GM18951 (cell line): ENCODE results near the gene C5AR2.

Experiments used
- POLR2A ChIP-seq: IDR thresholded peaks from 4 replicates; pipeline ENCODE4 v1.6.1; 2011; ENCODE audit warnings: mild to moderate bottlenecking; ENCODE audit not compliant: insufficient read length, insufficient read depth; ENCODE audit errors: extremely low read depth
- in situ Hi-C: fragments of 300-500 bp; cut with MboI; formaldehyde crosslinking; loops from one replicate; pipeline ENCODE4 v1.12.0; 2022; ENCODE audit warnings: low sequenced_read_pairs, mixed read lengths, inconsistent platforms; ENCODE audit not compliant: unreplicated experiment

C5AR2 gene

DNA sequence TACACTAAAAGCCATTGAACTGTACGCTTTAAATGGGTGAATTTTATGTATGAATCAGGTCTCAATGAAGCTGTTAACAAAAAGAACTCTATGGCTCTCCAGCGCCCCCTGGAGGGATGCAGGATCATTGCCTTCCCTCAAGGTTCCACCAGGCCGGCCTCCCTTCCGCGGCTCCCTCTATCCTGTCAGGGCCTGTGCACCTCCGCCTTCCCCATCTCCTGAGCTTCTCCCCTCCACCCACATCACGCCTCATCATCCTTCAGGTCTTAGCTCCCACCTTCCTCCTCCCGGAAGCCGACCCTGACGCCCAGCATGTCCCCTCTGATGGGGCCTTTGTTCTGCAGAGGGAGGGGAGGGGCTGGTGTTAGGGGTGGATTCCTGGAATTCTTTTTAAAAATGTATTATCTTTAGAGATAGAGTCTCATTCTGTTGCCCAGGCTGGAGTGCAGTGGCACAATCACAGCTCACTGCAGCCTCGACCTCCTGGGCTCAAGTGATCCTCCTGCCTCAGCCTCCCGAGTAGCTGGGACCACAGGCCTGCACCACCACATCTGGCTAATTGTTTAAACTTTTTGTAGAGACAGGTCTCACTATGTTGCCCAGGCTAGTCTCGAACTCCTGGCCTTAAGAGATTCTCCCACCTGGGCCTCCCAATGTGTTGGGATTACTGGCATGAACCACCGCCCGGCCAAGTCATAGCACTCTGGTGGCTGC, 59.7 kb downstream of the C5AR2 start:
- TF ChIP-seq POLR2A: no peak
- in situ Hi-C loops: no loop called here
